ENCODE measurements around the gene SAMD3. TPM values are rescaled to one million over a fixed set of nuclear protein-coding genes. Genes with fewer than 3 reads are reported as not detected.

SAMD3 gene
- total RNA-seq, 1 donor, result 88.1 TPM

GRCh38 chr6:130113201-130113710, 109.5 kb downstream of the SAMD3 start:
- Histone ChIP-seq H3K4me3 (ENCODE audit: low read length) (no peak overlapping the region), H3K9me3 (ENCODE audit: low read depth, low read length) (no peaks in the 10 kb centered on the region), H3K4me1 (ENCODE audit: insufficient read depth, low read length) (peaks cover 5% of the 10 kb centered on the region), H3K27me3 (ENCODE audit: insufficient read depth, low read length) (no peaks in the 10 kb centered on the region)

- Histone ChIP-seq H3K4me3 (ENCODE audit: low read length) (no peak overlapping the region), H3K27me3 (ENCODE audit: insufficient read depth, low read length) (no peaks in the 10 kb centered on the region), H3K9me3 (ENCODE audit: low read depth, low read length) (no peaks in the 10 kb centered on the region), H3K4me1 (ENCODE audit: insufficient read depth, low read length) (peaks cover 7% of the 10 kb centered on the region)
These were observed 111.7 kb downstream of the SAMD3 start for GRCh38 chr6:130111031-130111430.

GRCh38 chr6:130107710-130108109, 115.0 kb downstream of the SAMD3 start:
- H3K4me1 ChIP-seq (ENCODE audit: insufficient read depth, low read length), result peaks cover 7% of the 10 kb centered on the region
- no peak overlapping the region for H3K4me3 ChIP-seq (ENCODE audit: low read length)
- no peaks in the 10 kb centered on the region for H3K27me3 ChIP-seq (ENCODE audit: insufficient read depth, low read length)
- no peaks in the 10 kb centered on the region for H3K9me3 ChIP-seq (ENCODE audit: low read depth, low read length)

- no peak overlapping the region for H3K4me3 ChIP-seq (ENCODE audit: low read length)
- no peaks in the 10 kb centered on the region for H3K9me3 ChIP-seq (ENCODE audit: low read depth, low read length)
- H3K4me1 ChIP-seq (ENCODE audit: insufficient read depth, low read length), result peaks cover 7% of the 10 kb centered on the region
- H3K27me3 ChIP-seq (ENCODE audit: insufficient read depth, low read length), result no peaks in the 10 kb centered on the region
These were observed 116.6 kb downstream of the SAMD3 start for GRCh38 chr6:130105996-130106704.

- H3K27me3 ChIP-seq (ENCODE audit: insufficient read depth, low read length), result no peaks in the 10 kb centered on the region
- H3K9me3 ChIP-seq (ENCODE audit: low read depth, low read length), result no peaks in the 10 kb centered on the region
- H3K4me3 ChIP-seq (ENCODE audit: low read length), result no peak overlapping the region
- H3K4me1 ChIP-seq (ENCODE audit: insufficient read depth, low read length), result no peaks in the 10 kb centered on the region
These were observed 123.6 kb downstream of the SAMD3 start for GRCh38 chr6:130099119-130099518.

GRCh38 chr6:130098317-130098716, 124.4 kb downstream of the SAMD3 start:
- Histone ChIP-seq H3K27me3 (ENCODE audit: insufficient read depth, low read length) (no peaks in the 10 kb centered on the region), H3K4me1 (ENCODE audit: insufficient read depth, low read length) (no peaks in the 10 kb centered on the region), H3K4me3 (ENCODE audit: low read length) (no peak overlapping the region), H3K9me3 (ENCODE audit: low read depth, low read length) (no peaks in the 10 kb centered on the region)

Other genes with a start within 250 kb of the SAMD3 start
- gene L3MBTL3, start 204.4 kb downstream of the SAMD3 start, total RNA-seq, result 41.2 TPM
- gene TMEM200A, start 143.1 kb upstream of the SAMD3 start, total RNA-seq, result 0.63 TPM